Heart left ventricle (tissue), 16 donors: ENCODE results near the gene PLCG2. TPM values are rescaled to one million over a fixed set of nuclear protein-coding genes. Genes with fewer than 3 reads are reported as not detected.

Experiments
- ATAC-seq, 4 donors: fragments of 200-7000 bp; cut with Tn5 transposase; one replicate each; pipeline ENCODE4 v1.9.1; 2020 to 2022; ENCODE audit warnings: moderate library complexity in 4 of 4, mild to moderate bottlenecking in 3 of 4, moderate number of reproducible peaks in 1 of 4
- DNase-seq, 5 donors: peaks; one replicate each; pipeline ENCODE4 v3.0.0-alpha.2; 2020
- H3K27ac ChIP-seq, 12 donors: fragments of 200-600 bp; sonication (generic) in 4 of 12; one replicate each; pipeline versions ENCODE4 v1.5.0 to v1.8.0; 2016 to 2022; ENCODE audit warnings: mild to moderate bottlenecking in 2 of 12
- H3K27me3 ChIP-seq, 9 donors: fragments of 200-600 bp; sonication (generic) in 2 of 9; one replicate each; pipeline versions ENCODE4 v1.5.1 to v1.8.0; 2016 to 2022; ENCODE audit warnings: mild to moderate bottlenecking in 3 of 9
- H3K36me3 ChIP-seq, 9 donors: fragments of 200-600 bp; sonication (generic) in 2 of 9; one replicate each; pipeline versions ENCODE4 v1.5.0 to v1.8.0; 2018 to 2022; ENCODE audit warnings: mild to moderate bottlenecking in 2 of 9
- H3K4me1 ChIP-seq, 12 donors: fragments of 200-600 bp; sonication (generic) in 4 of 12; one replicate each; pipeline versions ENCODE4 v1.5.0 to v1.8.0; 2016 to 2022; ENCODE audit warnings: mild to moderate bottlenecking in 3 of 12
- H3K4me3 ChIP-seq, 12 donors: fragments of 200-600 bp; sonication (generic) in 4 of 12; one replicate each; pipeline versions ENCODE4 v1.5.0 to v1.8.0; 2017 to 2022; ENCODE audit warnings: mild to moderate bottlenecking in 9 of 12, moderate library complexity in 4 of 12
- H3K9me3 ChIP-seq, 12 donors: fragments of 200-600 bp; sonication (generic) in 4 of 12; one replicate each; pipeline versions ENCODE4 v1.5.0 to v1.8.0; 2016 to 2022; ENCODE audit warnings: mild to moderate bottlenecking in 1 of 12
- CTCF ChIP-seq, 12 donors: fragments of 200-600 bp; sonication (generic) in 4 of 12; IDR thresholded peaks; one replicate each; pipeline versions ENCODE4 v1.5.0 to v1.8.0; 2018 to 2022; ENCODE audit warnings: antibody characterized with exemption in 12 of 12, mild to moderate bottlenecking in 5 of 12
- POLR2A ChIP-seq, 2 donors: fragments of 450-650 bp; IDR thresholded peaks; one replicate each; pipeline ENCODE4 v1.6.1; 2017; ENCODE audit warnings: antibody characterized with exemption in 2 of 2, mild to moderate bottlenecking in 2 of 2, moderate library complexity in 2 of 2
- WGBS, 4 donors: extraction: QIAGEN DNeasy Blood & Tissue Kit in 2 of 4; methylation state at CpG; one replicate each; pipeline versions ENCODE4 v1.1.5 to v1.1.7; 2013 to 2018; 5-methylcytosine and 5-hydroxymethylcytosine counted together
- intact Hi-C, 10 donors: fragments of 100-400 bp; cut with DNase I; formaldehyde crosslinking; loops; one replicate each; pipeline versions ENCODE4 v1.11.1 to v1.14.2; 2022
- polyA plus RNA-seq, 2 donors: library from polyadenylated mRNA; stranded (reverse); fragments of 200-250 nt; gene quantifications; one replicate each; pipeline ENCODE4 v1.2.3, GENCODE V29; 2013
- total RNA-seq, 9 donors: library from RNA; depleted of rRNA in 2 of 9; stranded (reverse); fragments of >200 nt in 2 of 9; fragmentation: NEBNext Ultra II Directional in 3 of 9; extraction: Animal tissue kit (Norgen Biotek cat#: 25700) in 3 of 9; gene quantifications; one replicate each; pipeline versions ENCODE4 v1.1.0 to v1.2.4, GENCODE V29; 2016 to 2023
- donor health status: ischemic (EF 13 %, LVEDD 7.1; RV severe dilation, severe dysfunction).
- donor health status: healthy with polysubstance abuse.
- donor health status: DM: no; HTN: yes; CAD: no.
- donor health status: DM: no; HTN: no; CAD: no.
- donor health status: ischemic (EF 25% LVEDD 6.9; RV normal size, moderate dysfunction).
- donor health status: ischemic (EF 25% LVEDD 5.7; RV mildly dilated, moderate dysfunction).
- donor health status: healthy.
- donor health status: DM: yes; HTN: yes; CAD: no.
- donor health status: ischemic (EF 35%, LVEDD 5.7; RV mildly dilated, moderate dysfunction).
- donor health status: nonischemic (EF 11% LVEDD 7.7; RV severe dilation, severe dysfunction).
- donor health status: DM: yes; HTN: yes; CAD: no.
- donor health status: PGD.
- donor health status: ischemic (EF 29% LVEDD 5.4; RV normal size, mild dysfunction).
- donor health status: nonischemic (EF 23%, LVEDD 6.1; RV moderate dilation, normal function).

PLCG2 gene
- total and polyA plus RNA-seq, 11 donors: 2.0 to 35.4 (median 4.7) TPM

- Histone ChIP-seq H3K4me1 (peaks cover 0 to 12% (median 0%) of the 10 kb centered on the region in 12 donors), H3K27me3 (peaks cover 0 to 3% (median 0%) of the 10 kb centered on the region in 9 donors), H3K27ac (peak overlapping the region in 2 of 12 donors; percentile 2 to 50), H3K9me3 (peaks cover 0 to 13% (median 9%) of the 10 kb centered on the region in 12 donors), H3K4me3 (no peak overlapping the region), H3K36me3 (no peaks in the 10 kb centered on the region)
- TF ChIP-seq POLR2A (IDR thresholded peaks at IDR 0.05): no peak
- TF ChIP-seq CTCF (IDR thresholded peaks at IDR 0.05): no peak
- ATAC-seq: no peak
- no peak for DNase-seq
- WGBS, 4 donors: 58 to 72% (median 66%) methylated on average over 5 of the region's 5 CpGs
- intact Hi-C loops: no loop called here
Measured at GRCh38 chr16:82004601-82005000, 225.5 kb downstream of the PLCG2 start.

DNA sequence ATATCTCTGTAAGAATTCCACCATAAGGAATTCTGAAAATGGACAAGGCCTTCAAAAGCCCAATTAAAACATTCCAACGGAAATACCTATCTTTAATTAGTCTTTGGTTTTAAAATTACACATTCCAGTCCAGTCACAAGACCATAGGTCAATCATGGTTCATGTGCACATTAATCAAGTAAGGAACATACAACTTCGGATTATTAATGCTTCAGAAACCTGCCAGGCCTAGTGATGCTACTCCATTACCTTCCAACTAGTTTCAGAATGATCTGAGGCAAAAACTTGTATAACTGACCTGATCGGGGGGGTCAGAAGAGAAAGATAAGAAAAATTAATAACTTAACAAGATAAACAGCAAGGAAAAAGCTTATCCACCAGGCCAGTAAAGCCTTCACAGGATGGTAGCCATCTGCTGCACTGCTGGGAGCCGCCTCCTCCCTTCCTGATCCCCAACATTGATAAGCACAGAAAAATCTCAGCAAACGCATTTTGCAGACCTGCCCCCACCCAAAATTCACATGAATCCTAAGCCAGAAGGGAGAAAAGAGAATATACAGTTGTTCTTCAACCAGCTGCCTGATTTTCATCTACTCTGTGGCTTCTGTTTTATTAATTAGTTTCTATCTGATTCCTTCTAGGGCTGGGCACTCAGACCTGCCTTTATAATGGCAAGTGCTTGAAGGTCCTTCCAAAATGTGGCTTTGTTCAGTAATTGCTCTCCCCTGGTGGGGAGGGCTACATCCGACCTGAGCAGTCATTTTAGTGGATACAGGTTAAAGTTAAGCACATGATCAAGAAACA lies 226.1 kb downstream of the PLCG2 start:
- intact Hi-C loops: no loop called here
- ATAC-seq (peak in 2 of 4 donors; percentile 38 to 91), DNase-seq (peak in 3 of 5 donors; percentile 12 to 33 (median 30))
- Histone ChIP-seq H3K4me1 (peaks cover 0 to 12% (median 0%) of the 10 kb centered on the region in 12 donors), H3K36me3 (no peaks in the 10 kb centered on the region), H3K27ac (peak overlapping the region in 2 of 12 donors; percentile 2 to 50), H3K4me3 (no peak overlapping the region), H3K27me3 (peaks cover 0 to 4% (median 0%) of the 10 kb centered on the region in 9 donors), H3K9me3 (peaks cover 0 to 14% (median 9%) of the 10 kb centered on the region in 12 donors)
- 44 to 54% (median 51%) methylated on average over 6 of the region's 6 CpGs for WGBS, 4 donors
- TF ChIP-seq POLR2A (IDR thresholded peaks at IDR 0.05) (no peak), CTCF (IDR thresholded peaks at IDR 0.05) (no peak)

- ATAC-seq: no peak
- Histone ChIP-seq H3K4me3 (no peak overlapping the region), H3K36me3 (no peaks in the 10 kb centered on the region), H3K27ac (peak overlapping the region in 1 of 12 donors; percentile 2), H3K27me3 (peaks cover 0 to 12% (median 0%) of the 10 kb centered on the region in 9 donors), H3K9me3 (peaks cover 0 to 14% (median 9%) of the 10 kb centered on the region in 12 donors), H3K4me1 (peaks cover 0 to 12% (median 0%) of the 10 kb centered on the region in 12 donors)
- intact Hi-C loops: no loop called here
- DNase-seq: no peak
- TF ChIP-seq POLR2A (IDR thresholded peaks at IDR 0.05): no peak
- no peak for TF ChIP-seq CTCF (IDR thresholded peaks at IDR 0.05)
- 91 to 94% (median 93%) methylated on average over 5 of the region's 5 CpGs for WGBS, 4 donors
Measured at GRCh38 chr16:82006036-82006435, 226.9 kb downstream of the PLCG2 start.

- DNase-seq (no peak), ATAC-seq (no peak)
- Histone ChIP-seq H3K36me3 (no peaks in the 10 kb centered on the region), H3K4me1 (peaks cover 0 to 12% (median 0%) of the 10 kb centered on the region in 12 donors), H3K9me3 (peaks cover 0 to 14% (median 9%) of the 10 kb centered on the region in 12 donors), H3K4me3 (no peak overlapping the region), H3K27me3 (peaks cover 0 to 18% (median 6%) of the 10 kb centered on the region in 9 donors), H3K27ac (no peak overlapping the region)
- intact Hi-C loops: no loop called here
- 88 to 93% (median 91%) methylated on average over 2 of the region's 2 CpGs for WGBS, 4 donors
- TF ChIP-seq POLR2A (IDR thresholded peaks at IDR 0.05): no peak
- no peak for TF ChIP-seq CTCF (IDR thresholded peaks at IDR 0.05)
Measured at GRCh38 chr16:82007189-82007588, 228.1 kb downstream of the PLCG2 start.
